ENCODE data around the gene P3H3. TPM values are rescaled to one million over a fixed set of nuclear protein-coding genes. Genes with fewer than 3 reads are reported as not detected.
A peak's percentile ranks its signal among the peaks of the same experiment; 100 is the strongest.

P3H3 gene
- total RNA-seq, 3 donors from 2014 or later, result 1.6 to 24.2 (median 5.2) TPM

- no peak overlapping the region for H3K4me3 ChIP-seq
- peaks cover 19% of the 10 kb centered on the region for H3K4me1 ChIP-seq (ENCODE audit: low read depth)
- no peaks in the 10 kb centered on the region for H3K9me3 ChIP-seq
- TF ChIP-seq CTCF (IDR thresholded peaks at IDR 0.05), result no peak
- intact Hi-C loops (cut with DNase I, micrococcal nuclease), result no loop called here
- ATAC-seq, result no peak
- DNase-seq, result peak in 1 of 3 donors; percentile 31
- no peaks in the 10 kb centered on the region for H3K36me3 ChIP-seq (ENCODE audit: low read depth)
Observed at GRCh38 chr12:6849976-6850560, 21.9 kb downstream of the P3H3 start.

- Histone ChIP-seq H3K36me3 (ENCODE audit: low read depth) (no peaks in the 10 kb centered on the region), H3K4me3 (peak overlapping the region; percentile 33), H3K4me1 (ENCODE audit: low read depth) (peaks cover 19% of the 10 kb centered on the region), H3K9me3 (no peaks in the 10 kb centered on the region)
- TF ChIP-seq CTCF (IDR thresholded peaks at IDR 0.05), result no peak
- ATAC-seq (peak; percentile 4), DNase-seq (peak in 2 of 3 donors; percentile 71 to 81)
- intact Hi-C loops (cut with DNase I, micrococcal nuclease), result no loop called here
Observed at GRCh38 chr12:6850796-6851152, 22.6 kb downstream of the P3H3 start.

- H3K9me3 ChIP-seq, result no peaks in the 10 kb centered on the region
Observed at GRCh38 chr12:6851153-6851920, 23.1 kb downstream of the P3H3 start, which contains the start of gene CDCA3. TSS of gene CDCA3 (minus strand) at chr12:6851286. CDS start at chr12:6850952, 334 bp downstream.

GRCh38 chr12:6851921-6852650 lies 23.9 kb downstream of the P3H3 start, which contains the start of gene USP5:
TSS of gene USP5 (plus strand) at chr12:6852150. CDS start at chr12:6852180, 30 bp downstream.
- Histone ChIP-seq H3K9me3 (no peaks in the 10 kb centered on the region), H3K36me3 (ENCODE audit: low read depth) (no peaks in the 10 kb centered on the region), H3K4me3 (peak within 1 kb of the TSS; percentile 33), H3K4me1 (ENCODE audit: low read depth) (peaks cover 19% of the 10 kb centered on the region)
- peak; percentile 87 for ATAC-seq
- intact Hi-C loops (cut with DNase I, micrococcal nuclease), result no loop called here
- no peak for TF ChIP-seq CTCF (IDR thresholded peaks at IDR 0.05)
- peak; percentile 98 to 100 (median 98) for DNase-seq

More at GRCh38 chr12:6851153-6851920, 23.1 kb downstream of the P3H3 start, which contains the start of gene CDCA3:
- peak within 1 kb of the TSS; percentile 33 for H3K4me3 ChIP-seq
- intact Hi-C loops (cut with DNase I, micrococcal nuclease), result no loop called here
- ATAC-seq (peak; percentile 78), DNase-seq (peak; percentile 93 to 97 (median 96))
- peaks cover 19% of the 10 kb centered on the region for H3K4me1 ChIP-seq (ENCODE audit: low read depth)
- no peak for TF ChIP-seq CTCF (IDR thresholded peaks at IDR 0.05)
- H3K36me3 ChIP-seq (ENCODE audit: low read depth), result no peaks in the 10 kb centered on the region

- H3K4me1 ChIP-seq (ENCODE audit: low read depth), result peaks cover 19% of the 10 kb centered on the region
- peak in 2 of 3 donors; percentile 47 to 72 for DNase-seq
- no peaks in the 10 kb centered on the region for H3K9me3 ChIP-seq
- no peak for TF ChIP-seq CTCF (IDR thresholded peaks at IDR 0.05)
- H3K36me3 ChIP-seq (ENCODE audit: low read depth), result no peaks in the 10 kb centered on the region
- no peak for ATAC-seq
- intact Hi-C loops (cut with DNase I, micrococcal nuclease), result no loop called here
- H3K4me3 ChIP-seq, result peak overlapping the region; percentile 33
Observed at GRCh38 chr12:6852651-6853354, 24.6 kb downstream of the P3H3 start.

Data from mucosa of descending colon (tissue), 3 donors.